Peyer's patch (tissue), 4 donors: Measurements from ENCODE around the gene IQGAP2.

ENCODE experiments used
- CTCF ChIP-seq, 6 experiments: fragments of 450-650 bp in 4 of 6; fragments of 200-600 bp in 2 of 6; sonication (generic) in 1 of 6; IDR thresholded peaks; one replicate each; pipeline ENCODE4 v1.5.1; 2017 to 2019; ENCODE audit warnings: antibody characterized with exemption in 6 of 6, mild to moderate bottlenecking in 3 of 6, moderate library complexity in 1 of 6
- POLR2A ChIP-seq, 2 donors: fragments of 450-650 bp; IDR thresholded peaks; one replicate each; pipeline ENCODE4 v1.5.1; 2017; ENCODE audit warnings: antibody characterized with exemption in 2 of 2, mild to moderate bottlenecking in 2 of 2, moderate library complexity in 2 of 2

GRCh38 chr5:76565009-76565408 lies 161.9 kb downstream of the IQGAP2 start:
- no peak for TF ChIP-seq CTCF (IDR thresholded peaks at IDR 0.05)
- no peak for TF ChIP-seq POLR2A (IDR thresholded peaks at IDR 0.05)
